Kidney (tissue), 14 donors: ENCODE measurements around the gene PTPRT. TPM values are rescaled to one million over a fixed set of nuclear protein-coding genes. Genes with fewer than 3 reads are reported as not detected.

Experiments used
- DNase-seq, 5 donors: peaks; one replicate each; pipeline ENCODE4 v3.0.0-alpha.2; 2013 to 2020
- FAIRE-seq: peaks from 2 replicates; lab custom pipeline; 2012; peaks lifted over from hg19 to GRCh38; lab: Jason Lieb, UNC
- H3K27ac ChIP-seq, 2 donors: one replicate each; pipeline ENCODE4 v1.7.0; 2013; ENCODE audit warnings: low read depth in 2 of 2, low read length in 2 of 2, inconsistent platforms in 1 of 2
- H3K27me3 ChIP-seq: one replicate; pipeline ENCODE4 v1.7.1; 2013; ENCODE audit warnings: low read length, inconsistent platforms; ENCODE audit not compliant: control insufficient read depth, insufficient read depth
- H3K36me3 ChIP-seq, 3 donors: one replicate each; pipeline versions ENCODE4 v1.7.0 to v1.7.1; 2013; ENCODE audit warnings: low read length in 3 of 3, control low read depth in 1 of 3, inconsistent platforms in 1 of 3; ENCODE audit not compliant: insufficient read depth in 3 of 3, control insufficient read depth in 2 of 3
- H3K4me1 ChIP-seq, 3 donors: one replicate each; pipeline versions ENCODE4 v1.7.0 to v1.7.1; 2013; ENCODE audit warnings: low read length in 3 of 3, inconsistent platforms in 1 of 3, low read depth in 1 of 3; ENCODE audit not compliant: control insufficient read depth in 2 of 3, insufficient read depth in 2 of 3
- H3K4me3 ChIP-seq, 3 donors: one replicate each; pipeline versions ENCODE4 v1.7.0 to v1.8.1; 2013; ENCODE audit warnings: low read length in 3 of 3, control low read depth in 1 of 3, inconsistent platforms in 1 of 3
- H3K9ac ChIP-seq, 3 donors: one replicate each; pipeline versions ENCODE4 v1.7.0 to v1.7.1; 2013; ENCODE audit warnings: low read length in 3 of 3, control low read depth in 1 of 3, inconsistent platforms in 1 of 3
- H3K9me3 ChIP-seq, 3 donors: one replicate each; pipeline versions ENCODE4 v1.7.0 to v1.7.1; 2013; ENCODE audit warnings: low read length in 3 of 3, control low read depth in 1 of 3, inconsistent platforms in 1 of 3; ENCODE audit not compliant: control insufficient read depth in 2 of 3, insufficient read depth in 1 of 3
- intact Hi-C: fragments of 100-400 bp; cut with DNase I; formaldehyde crosslinking; loops from one replicate; pipeline ENCODE4 v1.11.1; 2022
- polyA plus RNA-seq: library from polyadenylated mRNA; stranded (reverse); fragments of 350-450 nt; fragmentation: Illumina TruSeq; extraction: RNeasy Lipid Tissue Mini Kit (QIAGEN cat#74804); gene quantifications from one replicate; pipeline ENCODE4 v1.2.3, GENCODE V29; 2014; ENCODE audit warnings: low read depth, low replicate concordance; ENCODE audit not compliant: insufficient read depth
- total RNA-seq: library from RNA; stranded (reverse); fragmentation: NEBNext Ultra II Directional; extraction: Animal tissue kit (Norgen Biotek cat#: 25700); gene quantifications from one replicate; pipeline ENCODE4 v1.2.1, GENCODE V29; 2021
- TF ChIP-seq, protein P1 (sequence below): IDR thresholded peaks from 3 replicates; pipeline ENCODE4 v1.5.1; 2012; ENCODE audit warnings: mild to moderate bottlenecking, moderate library complexity, borderline replicate concordance; ENCODE audit not compliant: insufficient read depth; ENCODE audit errors: extremely low read depth
- donor health status: control.
- donor health status: control.
- donor health status: control.
- donor health status: control.
- donor health status: control.
- donor health status: DM: yes; HTN: yes; CAD: no.
- donor health status: Normal renal cell carcinoma (clear cell type).

Gene PTPRT
- total and polyA plus RNA-seq, 2 donors from 2014 or later, result 0.60 TPM; not detected in 1

DNA sequence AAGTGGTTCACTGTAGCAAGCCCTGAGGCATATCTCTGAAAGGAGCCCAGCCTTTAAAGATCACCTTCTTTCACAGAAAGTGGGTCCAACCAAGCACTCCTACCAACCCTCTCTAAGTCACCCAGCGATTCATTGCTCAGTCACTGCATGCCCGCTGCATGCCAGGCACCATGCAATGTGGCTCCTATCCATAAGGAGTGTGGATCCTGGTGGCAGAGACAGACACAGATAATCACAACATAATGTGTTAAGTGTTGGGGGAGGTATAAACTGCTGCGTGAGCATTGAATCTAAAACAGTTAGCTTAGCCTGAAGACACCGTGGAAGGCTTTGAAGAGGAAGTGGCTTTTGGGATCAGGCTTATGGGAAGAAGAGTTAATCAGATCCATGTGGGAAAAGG, 659.5 kb downstream of the PTPRT start:
- Histone ChIP-seq H3K9ac (no peak overlapping the region), H3K27me3 (no peaks in the 10 kb centered on the region), H3K27ac (no peak overlapping the region), H3K4me1 (no peaks in the 10 kb centered on the region), H3K36me3 (no peaks in the 10 kb centered on the region), H3K4me3 (no peak overlapping the region), H3K9me3 (no peaks in the 10 kb centered on the region)
- no peak for FAIRE-seq
- intact Hi-C loops, result no loop called here
- TF ChIP-seq, protein P1, sequence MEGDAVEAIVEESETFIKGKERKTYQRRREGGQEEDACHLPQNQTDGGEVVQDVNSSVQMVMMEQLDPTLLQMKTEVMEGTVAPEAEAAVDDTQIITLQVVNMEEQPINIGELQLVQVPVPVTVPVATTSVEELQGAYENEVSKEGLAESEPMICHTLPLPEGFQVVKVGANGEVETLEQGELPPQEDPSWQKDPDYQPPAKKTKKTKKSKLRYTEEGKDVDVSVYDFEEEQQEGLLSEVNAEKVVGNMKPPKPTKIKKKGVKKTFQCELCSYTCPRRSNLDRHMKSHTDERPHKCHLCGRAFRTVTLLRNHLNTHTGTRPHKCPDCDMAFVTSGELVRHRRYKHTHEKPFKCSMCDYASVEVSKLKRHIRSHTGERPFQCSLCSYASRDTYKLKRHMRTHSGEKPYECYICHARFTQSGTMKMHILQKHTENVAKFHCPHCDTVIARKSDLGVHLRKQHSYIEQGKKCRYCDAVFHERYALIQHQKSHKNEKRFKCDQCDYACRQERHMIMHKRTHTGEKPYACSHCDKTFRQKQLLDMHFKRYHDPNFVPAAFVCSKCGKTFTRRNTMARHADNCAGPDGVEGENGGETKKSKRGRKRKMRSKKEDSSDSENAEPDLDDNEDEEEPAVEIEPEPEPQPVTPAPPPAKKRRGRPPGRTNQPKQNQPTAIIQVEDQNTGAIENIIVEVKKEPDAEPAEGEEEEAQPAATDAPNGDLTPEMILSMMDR, result no peak
- no peak for DNase-seq

DNA sequence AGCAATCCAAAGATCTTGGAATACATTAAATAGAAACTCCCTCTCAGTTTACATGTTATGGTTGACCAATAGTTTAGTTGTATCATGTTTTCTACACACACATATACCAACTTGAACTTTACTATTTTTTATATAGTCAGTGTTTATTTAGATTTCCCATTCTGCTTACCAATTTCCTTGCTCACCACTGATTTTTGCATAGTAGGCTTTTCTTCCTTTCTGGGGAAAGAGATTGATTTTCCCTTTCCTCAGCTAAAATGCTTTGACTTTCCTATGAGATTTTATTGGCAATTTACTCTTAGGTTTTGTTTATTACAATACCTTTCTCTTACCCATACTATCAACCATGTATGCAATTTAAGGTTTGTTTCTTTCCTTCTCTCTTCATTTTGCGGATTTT, 665.6 kb downstream of the PTPRT start:
- Histone ChIP-seq H3K4me1 (no peaks in the 10 kb centered on the region), H3K36me3 (no peaks in the 10 kb centered on the region), H3K9me3 (no peaks in the 10 kb centered on the region), H3K4me3 (no peak overlapping the region), H3K27me3 (no peaks in the 10 kb centered on the region), H3K27ac (no peak overlapping the region), H3K9ac (no peak overlapping the region)
- no peak for FAIRE-seq
- intact Hi-C loops, result no loop called here
- TF ChIP-seq, protein P1, result no peak
- DNase-seq, result no peak

DNA sequence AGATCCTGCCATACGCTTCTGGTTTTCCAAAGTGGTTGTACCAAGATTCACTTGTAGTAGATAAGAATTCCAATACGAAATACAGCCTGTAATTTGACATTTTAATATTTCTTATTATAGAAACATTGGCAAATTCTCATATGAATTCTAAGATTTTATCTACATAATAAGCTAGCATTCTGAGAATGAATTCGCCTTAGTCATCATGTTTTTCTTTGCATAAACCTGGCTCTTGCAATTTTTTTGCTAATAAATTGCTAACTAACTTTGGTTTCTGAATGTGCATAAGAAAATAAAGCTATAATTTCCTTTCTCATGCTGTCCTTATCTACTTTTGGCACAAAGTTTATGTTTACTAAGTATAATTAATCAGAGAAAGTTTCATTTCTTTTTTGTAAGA, 673.0 kb downstream of the PTPRT start:
- peaks cover 0 to 7% (median 0%) of the 10 kb centered on the region in 3 donors for H3K9me3 ChIP-seq
- no peaks in the 10 kb centered on the region for H3K27me3 ChIP-seq
- no peak for DNase-seq
- no peak overlapping the region for H3K4me3 ChIP-seq
- no peaks in the 10 kb centered on the region for H3K36me3 ChIP-seq
- intact Hi-C loops, result no loop called here
- TF ChIP-seq, protein P1, result no peak
- H3K27ac ChIP-seq, result no peak overlapping the region
- no peak overlapping the region for H3K9ac ChIP-seq
- no peaks in the 10 kb centered on the region for H3K4me1 ChIP-seq
- no peak for FAIRE-seq

DNA sequence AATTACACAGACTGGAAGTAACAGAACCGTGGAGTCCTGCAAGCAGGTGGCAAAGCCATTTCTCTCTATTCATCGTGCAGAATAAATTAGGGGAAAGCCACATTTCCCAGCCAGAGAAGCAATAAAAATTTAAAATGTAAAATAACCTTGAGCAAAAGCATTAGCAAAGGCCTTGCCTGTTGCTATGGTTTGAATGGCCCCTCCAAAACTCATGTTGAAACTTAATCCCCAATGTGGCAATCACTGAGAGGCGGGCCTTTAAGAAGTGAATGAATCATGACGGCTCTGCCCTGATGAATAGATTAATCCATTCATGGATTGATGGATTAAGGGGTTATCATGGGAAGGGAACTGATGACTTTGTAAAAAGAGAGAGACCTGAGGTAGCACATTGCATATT, 679.0 kb downstream of the PTPRT start:
- intact Hi-C loops, result no loop called here
- Histone ChIP-seq H3K27me3 (no peaks in the 10 kb centered on the region), H3K4me3 (no peak overlapping the region), H3K9ac (no peak overlapping the region), H3K9me3 (no peaks in the 10 kb centered on the region), H3K4me1 (no peaks in the 10 kb centered on the region), H3K27ac (no peak overlapping the region), H3K36me3 (no peaks in the 10 kb centered on the region)
- no peak for DNase-seq
- FAIRE-seq, result no peak
- TF ChIP-seq, protein P1, result no peak
